K562 (cell line): ENCODE results near the gene RASIP1. TPM values are rescaled to one million over a fixed set of nuclear protein-coding genes. Genes with fewer than 3 reads are reported as not detected.
A peak's percentile ranks its signal among the peaks of the same experiment; 100 is the strongest.

Source experiments
- ATF7 ChIP-seq: fragments of 450-650 bp; IDR thresholded peaks from 2 replicates; pipeline ENCODE4 v1.7.1; 2014; ENCODE audit warnings: mild to moderate bottlenecking, moderate library complexity
- CHD7 ChIP-seq: fragments of 200-600 bp; sonication (generic); IDR thresholded peaks from one replicate; pipeline ENCODE4 v1.6.1; 2012; ENCODE audit warnings: mild to moderate bottlenecking, low read depth, low read length, inconsistent platforms
- MBD2 ChIP-seq: sonication (generic); IDR thresholded peaks from 2 replicates; pipeline ENCODE4 v1.6.1; 2016; ENCODE audit warnings: low read depth, borderline replicate concordance
- TAF7 ChIP-seq: fragments of 450-650 bp; IDR thresholded peaks from 2 replicates; pipeline ENCODE4 v1.6.1; 2016; ENCODE audit warnings: missing genetic modification characterization, missing compliant biosample characterization
- UBTF ChIP-seq, 2 experiments: IDR thresholded peaks; 2 replicates each; pipeline ENCODE4 v1.6.1; 2012; ENCODE audit warnings: improper control_type of control experiment in 2 of 2, low read depth in 2 of 2, low read length in 2 of 2, borderline replicate concordance in 1 of 2
- XRCC3 ChIP-seq: fragments of 450-650 bp; IDR thresholded peaks from 2 replicates; pipeline ENCODE4 v1.6.1; 2017; ENCODE audit warnings: mild to moderate bottlenecking, moderate library complexity
- ZBTB9 ChIP-seq: fragments of 450-650 bp; formaldehyde crosslinking; IDR thresholded peaks from 2 replicates; pipeline ENCODE4 v1.4.0; 2020; ENCODE audit warnings: mild to moderate bottlenecking, moderate library complexity
- ZNF282 ChIP-seq: sonication (generic); formaldehyde crosslinking; IDR thresholded peaks from 2 replicates; pipeline ENCODE4 v1.8.1; 2023; ENCODE audit warnings: missing genetic modification reagents
- ZNF445 ChIP-seq: fragments of 250-450 bp; sonication (Bioruptor Pico); IDR thresholded peaks from 2 replicates; pipeline ENCODE4 v1.4.0; 2020; ENCODE audit warnings: low read depth, mild to moderate bottlenecking, moderate library complexity
- polyA plus RNA-seq, 8 experiments: library from polyadenylated mRNA; depleted of rRNA in 4 of 8; stranded (reverse) in 5 of 8; unstranded in 3 of 8; fragments of >200 nt; fragmentation: Nextera tagmentation in 2 of 8; fragmentation: Illumina TruSeq in 1 of 8; extraction: Ambion mirVana in 2 of 8; extraction: Trizol in 1 of 8; gene quantifications; 2 replicates each; pipeline versions ENCODE4 v1.2.1 to v1.2.3, GENCODE V29; 2011 to 2014; ENCODE audit warnings: inconsistent platforms in 1 of 8, missing spikeins in 1 of 8
- total RNA-seq, 7 experiments: library from RNA; depleted of rRNA in 6 of 7; stranded (reverse); fragments of >200 nt in 6 of 7; fragmentation: Illumina TruSeq in 2 of 7; extraction: Trizol in 2 of 7; gene quantifications; 2 replicates each; pipeline versions ENCODE4 v1.2.1 to v1.2.3, GENCODE V29; 2011 to 2021; ENCODE audit warnings: low replicate concordance in 1 of 7

Gene RASIP1
- total and polyA plus RNA-seq, 9 of the 15 experiments (the other 6 are each of a cell fraction or from before 2014, with no cell fraction given) = 0.20 to 4.7 (median 1.5) TPM

- no peak for TF ChIP-seq CHD7
- no peak for TF ChIP-seq TAF7 (tag)
- 0 out of 2 replicates have a peak, but pooled peaks have one; percentile 35 for TF ChIP-seq ZBTB9
- TF ChIP-seq ZNF445 = no peak
- TF ChIP-seq ZNF282 = no peak
- no peak for TF ChIP-seq MBD2
- TF ChIP-seq UBTF (IDR thresholded peaks at IDR 0.05; ENCODE audit: borderline replicate concordance in 1 of 2, low read depth in 2 of 2, low read length in 2 of 2) = peak; percentile 88 to 96; a peak in 3 of 4 replicates
- peak; percentile 67 for TF ChIP-seq ATF7
- TF ChIP-seq XRCC3 = no peak
Observed at GRCh38 chr19:48741129-48741999, 954 bp upstream of the RASIP1 start (continued).
